HG03432 (cell line): ENCODE data around the gene THSD7A.

Experiments
- ATAC-seq: cut with Tn5 transposase; IDR thresholded peaks from one replicate; pipeline ENCODE4 v1.9.1; 2021; ENCODE audit warnings: mild to moderate bottlenecking, moderate library complexity; ENCODE audit not compliant: unreplicated experiment

THSD7A gene

GRCh38 chr7:11587814-11588213, 244.2 kb downstream of the THSD7A start:
- ATAC-seq: no peak

DNA sequence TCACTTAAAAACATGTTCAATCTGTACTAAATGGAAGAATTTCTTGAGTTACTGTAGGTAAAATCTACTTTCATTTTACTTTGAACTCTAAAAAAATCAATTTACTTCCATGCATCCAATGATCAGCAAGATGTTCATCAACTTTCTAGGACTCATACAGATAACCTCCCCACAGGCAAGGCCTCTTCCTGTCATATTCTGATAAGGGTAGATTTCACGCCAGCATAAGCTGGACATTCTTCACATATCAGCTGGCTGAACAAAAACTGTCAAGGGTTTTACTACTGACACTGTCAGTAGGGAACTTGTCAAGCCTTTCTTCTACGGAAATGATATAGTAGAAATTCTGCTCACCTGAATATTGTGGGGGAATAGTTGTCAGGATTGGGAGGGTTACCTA, 244.9 kb downstream of the THSD7A start:
- ATAC-seq: no peak

GRCh38 chr7:11584406-11585031, 247.5 kb downstream of the THSD7A start:
- no peak for ATAC-seq

DNA sequence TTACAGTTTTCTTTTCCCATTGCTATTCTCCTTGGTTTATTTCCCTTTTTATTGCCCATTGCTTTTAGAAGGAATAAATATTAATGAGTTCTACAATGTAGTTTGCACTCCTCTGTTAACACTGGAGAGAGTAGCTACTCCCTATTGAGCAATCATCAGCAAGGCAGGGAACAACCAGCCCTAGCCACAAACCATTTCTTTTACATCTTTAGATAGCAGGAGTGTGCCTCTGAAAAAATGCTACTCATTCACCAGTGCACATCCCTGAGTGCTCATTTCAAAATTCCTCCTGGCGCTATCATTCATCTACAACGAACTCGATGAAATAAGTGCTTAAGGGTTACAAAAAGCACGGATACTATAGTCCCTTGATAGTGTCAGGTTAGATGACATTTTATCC, 252.9 kb downstream of the THSD7A start:
- no peak for ATAC-seq

GRCh38 chr7:11576310-11576709, 255.7 kb downstream of the THSD7A start:
- no peak for ATAC-seq

- ATAC-seq: no peak
Measured at GRCh38 chr7:11573128-11573750, 258.8 kb downstream of the THSD7A start.

DNA sequence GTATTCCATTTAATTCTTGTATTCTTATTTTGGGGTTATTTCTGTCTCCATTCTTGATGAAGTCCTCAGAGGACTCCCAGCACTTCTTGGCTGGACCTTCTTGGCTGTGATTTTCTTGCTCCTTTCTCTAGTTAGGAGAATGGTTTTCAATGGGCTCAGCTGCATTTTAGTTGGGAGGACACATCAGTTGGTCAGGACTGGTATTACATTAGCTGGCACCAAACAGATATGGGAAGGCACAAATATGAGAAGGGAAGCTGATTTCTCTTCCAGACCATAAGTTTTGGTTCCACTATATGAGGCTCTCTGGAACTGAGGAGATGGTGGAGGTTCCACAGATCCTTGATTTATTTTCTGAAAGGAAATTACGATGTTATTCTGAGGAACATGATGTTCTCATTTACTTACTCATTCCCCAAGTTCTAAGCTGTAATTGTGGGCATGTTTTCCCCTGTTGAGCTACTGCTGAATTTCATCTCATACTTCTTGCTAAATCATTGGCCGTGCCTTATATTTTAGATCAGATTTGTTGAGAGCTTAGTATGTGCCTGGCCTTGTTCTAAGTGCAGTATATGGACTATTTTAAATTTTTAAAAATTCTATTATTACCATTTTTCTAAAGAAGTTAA, 261.0 kb downstream of the THSD7A start:
- ATAC-seq: no peak

DNA sequence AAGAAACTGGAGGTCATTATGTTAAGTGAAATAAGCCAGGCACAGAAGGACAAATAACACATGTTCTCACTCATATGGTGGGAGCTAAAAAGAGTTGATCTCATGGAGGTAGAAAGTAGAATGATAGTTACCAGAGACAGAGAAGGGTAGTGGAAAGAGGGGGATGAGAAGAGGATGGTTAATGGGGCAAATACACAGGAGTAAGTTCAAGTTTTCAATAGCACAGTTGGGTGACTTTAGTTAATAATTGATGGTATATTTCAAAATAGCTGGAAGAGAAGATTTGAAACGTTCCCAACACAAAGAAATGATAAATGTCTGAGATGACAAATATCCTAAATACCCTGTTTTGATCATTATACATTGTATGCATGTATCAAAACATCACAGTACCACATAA, 261.8 kb downstream of the THSD7A start:
- no peak for ATAC-seq

DNA sequence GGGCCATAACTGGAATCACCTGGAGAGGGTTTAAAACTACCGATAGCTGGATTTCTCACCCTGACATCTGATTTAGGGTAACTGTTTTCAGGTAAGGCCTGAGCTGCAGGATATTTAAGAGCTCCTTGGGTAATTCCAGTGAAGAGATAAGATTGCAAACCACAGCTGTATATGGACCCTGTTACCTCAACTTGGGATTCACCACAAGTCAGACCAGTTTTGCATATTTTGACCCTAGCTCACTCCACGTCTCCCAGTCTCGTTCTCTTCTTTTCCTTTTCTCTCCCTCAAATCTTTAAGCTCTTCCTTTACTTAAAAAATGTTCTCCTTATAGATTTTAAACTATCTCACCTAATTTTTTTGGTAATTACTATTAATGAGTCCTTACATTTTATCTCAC, 264.4 kb downstream of the THSD7A start:
- ATAC-seq: no peak

- peak; percentile 97 for ATAC-seq
Measured at GRCh38 chr7:11557627-11558026, 274.4 kb downstream of the THSD7A start.

- ATAC-seq: no peak
Measured at GRCh38 chr7:11552676-11553296, 279.2 kb downstream of the THSD7A start.

DNA sequence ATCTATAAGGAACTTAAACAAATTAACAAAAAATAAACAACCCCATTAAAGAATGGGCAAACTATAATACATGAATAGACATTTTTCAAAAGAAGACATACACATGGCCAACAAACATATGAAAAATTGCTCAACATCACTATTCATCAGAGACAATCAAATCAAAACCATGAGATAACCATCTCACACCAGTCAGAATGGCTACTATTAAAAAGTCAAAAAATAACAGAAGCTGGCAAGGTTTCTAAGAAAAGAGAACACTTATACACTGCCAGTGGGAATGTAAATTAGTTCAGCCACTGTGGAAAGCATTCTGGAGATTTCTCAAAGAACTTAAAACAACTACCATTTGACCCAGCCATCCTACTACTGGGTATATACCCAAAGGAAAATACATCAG, 280.5 kb downstream of the THSD7A start:
- ATAC-seq: no peak

GRCh38 chr7:11548532-11548931, 283.5 kb downstream of the THSD7A start:
- ATAC-seq: no peak

DNA sequence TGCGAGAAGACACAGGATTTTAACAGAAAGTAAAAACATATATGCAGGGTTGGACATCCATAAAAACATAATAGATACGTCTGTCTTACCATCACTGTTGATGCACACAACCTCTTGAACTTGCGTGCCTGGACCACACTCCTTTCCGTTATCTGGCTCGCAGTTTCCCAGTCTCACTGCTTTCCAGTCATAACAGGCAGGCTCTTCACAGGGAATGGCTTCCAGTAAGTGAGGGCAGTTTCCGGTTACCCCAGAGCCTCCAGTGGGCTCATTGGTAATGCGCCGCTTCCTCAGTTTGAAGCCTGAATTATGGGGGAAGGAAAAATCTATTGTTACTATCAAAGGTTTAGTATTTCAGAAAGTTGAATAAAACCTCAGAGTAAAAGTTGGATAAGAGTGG, 290.7 kb downstream of the THSD7A start:
- ATAC-seq: no peak

GRCh38 chr7:11540271-11540761, 291.7 kb downstream of the THSD7A start:
- no peak for ATAC-seq

- ATAC-seq: no peak
Measured at GRCh38 chr7:11539853-11540252, 292.1 kb downstream of the THSD7A start.

DNA sequence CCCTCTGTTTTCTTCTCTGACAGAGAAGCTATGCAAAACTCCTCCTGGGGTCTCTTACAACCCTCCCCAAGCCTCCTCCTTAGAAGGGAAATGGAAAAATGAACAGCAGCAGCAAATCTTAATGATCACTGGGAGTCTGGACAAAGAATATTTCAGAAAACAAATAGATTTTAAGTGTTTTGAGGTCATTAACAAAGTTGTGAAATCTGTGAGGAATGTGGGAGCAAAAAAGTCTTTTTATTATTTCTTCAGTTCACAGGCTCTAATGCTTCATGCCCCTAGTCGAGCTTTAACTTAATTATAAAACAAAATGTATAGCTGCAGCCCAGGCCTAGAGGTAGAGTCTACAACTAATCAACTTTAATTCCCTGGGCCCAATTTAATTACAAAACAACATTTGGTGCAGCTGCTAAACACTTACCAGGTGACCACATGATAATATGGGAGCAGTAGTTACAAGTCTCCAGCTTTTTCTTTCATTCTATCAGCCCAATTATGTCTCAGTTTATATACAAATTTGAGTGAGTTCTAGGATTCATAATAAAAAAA, 293.2 kb downstream of the THSD7A start:
- no peak for ATAC-seq

DNA sequence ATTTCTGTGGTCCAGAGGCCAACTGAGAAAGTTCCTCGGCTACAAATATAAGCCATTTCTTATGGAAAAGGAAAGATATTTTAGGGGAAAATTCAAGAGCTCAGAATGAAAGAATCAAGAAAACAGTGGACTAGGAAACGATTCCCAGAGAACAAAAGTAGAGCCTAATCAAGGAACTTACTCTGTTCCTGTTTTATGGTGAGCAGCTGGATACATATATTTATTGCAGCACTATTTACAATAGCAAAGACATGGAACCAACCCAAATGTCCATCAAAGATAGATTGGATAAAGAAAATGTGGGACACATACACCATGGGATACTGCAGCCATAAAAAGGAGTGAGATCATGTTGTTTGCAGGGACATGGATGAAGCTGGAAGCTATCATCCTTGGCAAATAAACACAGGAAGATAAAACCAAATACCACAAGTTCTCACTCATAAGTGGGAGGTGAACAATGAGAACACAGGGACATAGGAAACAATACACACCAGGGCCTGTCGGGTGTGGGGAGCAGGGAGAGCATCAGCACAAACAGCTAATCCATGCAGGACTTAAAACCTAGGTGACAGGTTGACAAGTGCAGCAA, 298.7 kb downstream of the THSD7A start:
- no peak for ATAC-seq

DNA sequence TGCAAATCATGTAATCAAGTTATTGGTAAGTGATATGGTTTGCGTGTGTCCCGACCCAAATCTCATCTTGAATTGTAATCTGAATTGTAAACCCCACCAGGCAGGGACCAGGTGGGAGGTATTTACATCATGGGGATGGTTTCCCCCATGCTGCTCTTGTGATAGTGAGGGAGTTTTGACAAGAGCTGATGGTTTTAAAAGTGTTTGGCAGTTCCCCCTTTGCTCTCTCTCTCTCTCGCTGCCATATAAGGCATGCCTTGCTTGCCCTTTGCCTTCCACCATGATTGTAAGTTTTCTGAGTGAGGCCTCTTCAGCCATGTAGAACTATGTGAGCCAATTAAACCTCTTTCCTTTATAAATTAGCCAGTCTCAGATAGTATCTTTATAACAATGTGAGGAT, 302.6 kb downstream of the THSD7A start:
- no peak for ATAC-seq

GRCh38 chr7:11527707-11528106, 304.3 kb downstream of the THSD7A start:
- no peak for ATAC-seq
